IPS DF 4.7 (cell line): Measurements from ENCODE around the gene CTNNA1.
"Not testable (repeated sequence)": the region's sequence is repeated elsewhere in the genome, so short reads cannot be mapped to it uniquely, and the experiment has no call there.

Experiments used
- DNase-seq: peaks from one replicate; pipeline ENCODE4 v3.0.0-alpha.2; 2013; ENCODE audit warnings: low spot score; ENCODE audit errors: extremely low read depth

Gene CTNNA1

GRCh38 chr5:138757061-138757776, 4.0 kb downstream of the CTNNA1 start:
- no peak for DNase-seq

DNA sequence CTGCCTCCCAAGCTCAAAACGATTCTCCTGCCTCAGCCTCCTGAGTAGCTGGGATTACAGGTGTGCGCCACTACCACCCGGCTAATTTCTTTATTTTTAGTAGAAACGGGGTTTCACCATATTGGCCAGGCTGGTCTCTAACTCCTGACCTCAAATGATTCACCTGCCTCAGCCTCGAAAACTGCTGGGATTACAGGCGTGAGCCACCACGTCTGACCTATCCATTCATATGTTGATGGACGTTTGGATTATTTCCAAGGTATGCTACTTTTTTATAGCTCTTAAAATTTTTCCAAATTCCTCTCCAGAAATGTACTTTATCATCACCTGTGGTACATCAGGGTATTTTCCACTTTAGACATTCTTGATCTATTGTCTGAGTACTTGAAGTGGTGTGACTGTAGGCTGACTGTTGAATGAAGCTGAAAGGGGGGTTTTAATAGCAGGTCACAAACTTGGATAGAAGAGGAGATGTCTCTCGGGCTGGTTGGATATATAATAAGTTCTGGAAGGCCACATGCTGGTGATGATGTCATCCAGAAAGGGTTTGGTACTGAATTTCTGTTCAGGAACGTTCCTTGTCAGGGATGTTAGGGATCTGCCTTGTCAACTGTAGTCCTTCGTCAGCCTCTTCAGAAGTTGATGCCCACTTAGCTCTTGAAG, 7.4 kb downstream of the CTNNA1 start:
- no peak for DNase-seq

DNA sequence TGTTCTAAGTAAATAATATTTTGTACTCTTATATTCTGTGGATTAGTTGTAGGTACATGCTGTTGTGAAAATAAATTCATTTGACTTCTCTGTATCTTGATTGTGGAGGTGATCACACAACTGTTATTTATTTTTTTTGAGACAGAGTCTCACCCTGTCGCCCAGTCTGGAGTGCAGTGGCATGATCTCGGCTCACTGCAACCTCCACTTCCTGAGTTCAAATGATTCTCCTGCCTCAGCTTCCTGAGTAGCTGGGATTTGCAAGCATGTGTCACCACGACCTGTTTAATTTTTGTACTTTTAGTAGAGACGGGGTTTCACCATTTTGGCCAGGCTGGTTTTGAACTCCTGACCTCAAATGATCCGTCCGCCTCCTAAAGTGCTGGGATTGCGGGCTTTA, 7.9 kb downstream of the CTNNA1 start:
- DNase-seq: not testable (repeated sequence)

- DNase-seq: not testable (repeated sequence)
Observed at GRCh38 chr5:138761670-138762069, 8.4 kb downstream of the CTNNA1 start.

DNA sequence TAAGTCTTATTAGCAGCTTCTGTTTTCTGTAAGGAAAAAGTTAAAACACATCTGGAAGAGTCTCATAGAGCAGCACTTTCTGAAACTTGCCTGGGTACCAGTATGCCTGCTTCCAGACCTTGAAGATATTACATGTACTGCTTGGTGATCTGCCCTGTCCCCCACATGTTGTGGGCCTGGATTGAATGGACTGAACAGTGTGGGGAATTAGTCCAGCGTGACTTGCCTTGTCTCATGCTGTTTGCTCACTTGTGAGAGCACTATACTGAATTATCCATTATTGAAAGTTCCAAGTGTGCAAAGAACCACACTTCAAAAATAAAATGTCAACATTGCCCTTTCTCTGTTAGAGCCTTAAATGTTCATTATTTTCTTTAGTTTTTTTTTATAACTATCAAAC, 8.9 kb downstream of the CTNNA1 start:
- DNase-seq: no peak

GRCh38 chr5:138763037-138763778, 10.0 kb downstream of the CTNNA1 start:
- no peak for DNase-seq

- no peak for DNase-seq
Observed at GRCh38 chr5:138770291-138770690, 17.1 kb downstream of the CTNNA1 start.

GRCh38 chr5:138770977-138771376, 17.8 kb downstream of the CTNNA1 start:
- no peak for DNase-seq

- DNase-seq: no peak
Observed at GRCh38 chr5:138772986-138773594, 19.9 kb downstream of the CTNNA1 start.

- DNase-seq: not testable (repeated sequence)
Observed at GRCh38 chr5:138773624-138774023, 20.4 kb downstream of the CTNNA1 start.

DNA sequence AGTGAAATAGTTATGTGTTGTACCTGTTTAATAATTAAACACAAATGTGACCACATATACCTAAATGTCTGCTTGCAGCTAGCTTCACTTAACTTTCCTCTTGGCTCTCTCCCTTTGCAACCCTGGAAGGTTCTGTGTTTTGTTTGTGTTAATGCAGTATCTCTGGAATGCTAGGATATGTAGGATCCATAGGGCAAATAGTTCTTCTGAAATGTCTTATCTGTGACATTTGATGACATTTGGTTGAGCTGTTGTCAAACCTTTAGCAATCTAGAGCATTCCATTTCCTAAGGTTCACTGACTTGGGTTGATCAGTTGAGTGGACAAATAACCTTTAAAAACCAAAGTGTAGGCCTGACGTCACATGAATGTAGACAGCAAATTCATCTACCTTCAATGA, 21.8 kb downstream of the CTNNA1 start:
- DNase-seq: no peak

DNA sequence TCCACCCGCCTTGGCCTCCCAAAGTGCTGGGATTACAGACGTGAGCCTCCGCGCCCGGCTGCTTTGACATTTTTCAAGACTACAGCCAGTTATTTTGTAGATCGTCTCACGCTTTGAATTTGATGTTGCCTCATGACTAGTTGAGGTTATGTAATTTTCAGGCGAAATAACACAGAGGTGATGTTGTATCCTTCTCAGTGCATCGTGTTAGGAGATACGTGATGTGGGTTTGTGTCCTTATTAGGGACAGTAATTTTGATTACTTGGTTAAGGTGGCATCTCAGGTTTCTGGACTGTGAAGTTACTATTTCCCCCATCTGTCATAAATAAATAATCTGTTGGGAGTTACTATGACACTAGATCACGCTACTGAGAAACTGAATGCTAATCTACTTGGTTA, 25.0 kb downstream of the CTNNA1 start:
- no peak for DNase-seq

GRCh38 chr5:138783976-138784375, 30.8 kb downstream of the CTNNA1 start:
- DNase-seq: no peak

DNA sequence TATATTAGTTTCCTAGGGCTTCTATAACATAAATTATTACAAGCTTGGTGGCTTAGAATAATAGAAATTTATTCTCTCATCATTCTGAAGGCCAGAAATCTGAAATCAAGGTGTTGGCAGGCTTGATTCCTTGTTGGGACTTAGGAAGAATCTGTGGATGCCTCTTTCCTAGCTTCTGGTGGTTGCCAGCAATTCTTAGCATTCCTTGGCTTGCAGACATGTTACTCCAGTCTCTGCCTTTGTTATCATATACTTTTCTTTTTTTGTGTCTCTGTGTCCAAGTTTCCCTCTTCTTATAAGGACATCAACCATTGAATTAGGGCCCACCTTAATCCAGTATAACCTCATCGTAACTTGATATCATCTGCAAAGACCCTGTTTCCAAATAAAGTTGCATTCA, 31.4 kb downstream of the CTNNA1 start:
- no peak for DNase-seq

DNA sequence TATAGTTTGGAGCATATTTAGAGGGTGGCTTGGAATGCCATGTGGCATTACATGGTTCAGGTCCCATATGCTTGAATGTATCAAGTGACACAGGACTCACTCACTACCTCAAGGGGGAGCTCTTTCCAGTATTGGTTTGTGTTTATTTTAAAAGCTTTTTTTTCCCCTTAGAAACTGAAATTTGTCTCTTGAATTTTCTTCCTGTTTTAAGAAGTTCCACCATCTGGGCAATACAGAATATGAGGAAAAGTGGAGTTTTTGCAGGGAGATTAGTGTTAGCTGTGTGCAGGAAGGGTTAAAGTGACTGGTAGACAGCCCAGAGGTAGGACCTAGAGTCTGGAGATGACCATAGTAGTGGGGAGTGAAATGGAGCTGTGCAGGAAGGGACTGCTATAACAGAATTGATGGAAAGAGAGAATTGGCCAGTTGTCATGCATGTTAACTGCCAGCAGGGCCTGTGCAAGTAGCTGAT, 36.6 kb downstream of the CTNNA1 start:
- peak; percentile 19 for DNase-seq

- no peak for DNase-seq
Observed at GRCh38 chr5:138790684-138791083, 37.5 kb downstream of the CTNNA1 start.

GRCh38 chr5:138792195-138792790, 39.1 kb downstream of the CTNNA1 start:
- no peak for DNase-seq

GRCh38 chr5:138793575-138793974, 40.4 kb downstream of the CTNNA1 start:
- no peak for DNase-seq

DNA sequence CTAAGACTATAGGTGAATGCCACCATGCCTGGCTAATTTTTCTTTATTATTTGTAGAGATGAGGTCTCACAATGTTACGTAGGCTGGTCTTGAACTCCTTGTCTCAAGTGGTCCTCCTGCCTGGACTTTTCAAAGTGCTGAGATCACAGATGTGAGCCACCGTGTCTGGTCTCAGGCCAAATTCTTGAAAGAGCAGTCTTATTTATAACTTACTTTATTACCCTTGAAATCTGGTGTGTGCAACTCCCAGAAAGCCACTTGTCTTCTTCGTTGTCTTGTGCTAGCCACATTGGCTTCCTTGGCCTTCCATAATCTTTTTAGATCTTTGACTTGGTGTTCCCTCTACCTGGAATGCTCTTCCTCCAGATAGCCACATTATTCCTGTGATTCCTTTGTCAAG, 50.1 kb downstream of the CTNNA1 start:
- no peak for DNase-seq

- no peak for DNase-seq
Observed at GRCh38 chr5:138803935-138804334, 50.7 kb downstream of the CTNNA1 start.

GRCh38 chr5:138805096-138805495, 51.9 kb downstream of the CTNNA1 start:
- no peak for DNase-seq
